ENCODE data around the gene NTM.

DNA sequence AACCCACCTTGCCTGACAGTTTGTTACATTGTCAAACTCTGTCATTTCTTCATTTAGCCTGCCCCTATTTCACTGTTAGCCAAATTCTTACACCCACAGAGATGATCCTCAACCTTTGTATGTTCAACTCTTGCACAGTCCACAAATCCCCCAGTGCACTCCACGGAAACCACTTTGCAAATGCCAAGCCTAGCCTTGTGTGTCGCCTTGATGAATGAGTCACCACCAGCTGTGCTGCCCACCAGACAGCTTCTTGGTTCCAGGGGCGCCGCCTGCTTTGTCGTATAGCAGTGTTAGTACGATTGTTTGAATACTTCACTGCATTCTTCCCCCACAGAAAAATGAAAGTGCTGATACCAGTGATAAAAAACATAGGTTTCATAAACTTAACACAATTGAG lies 686.3 kb downstream of the NTM start:
- TF ChIP-seq TAF1 (IDR thresholded peaks at IDR 0.05; ENCODE audit: low read depth, low read length) (no peak), POLR2A (IDR thresholded peaks at IDR 0.05; ENCODE audit: low read depth, low read length) (no peak)

All from GM12891 (cell line).